Forelimb muscle (tissue), 1 donor: ENCODE measurements around the gene MLF2. TPM values are rescaled to one million over a fixed set of nuclear protein-coding genes. Genes with fewer than 3 reads are reported as not detected.

Experiments
- DNase-seq: peaks from one replicate; pipeline ENCODE4 v3.0.0-alpha.2; 2013; ENCODE audit warnings: low read depth
- polyA plus RNA-seq: library from polyadenylated mRNA; unstranded; fragments of 120-200 nt; gene quantifications from one replicate; pipeline ENCODE4 v1.2.1, GENCODE V29; 2013; ENCODE audit not compliant: insufficient read length

MLF2 gene
- polyA plus RNA-seq, 1 donor: 130 TPM

GRCh38 chr12:6778217-6778573 lies 25.3 kb upstream of the MLF2 start:
- no peak for DNase-seq

DNA sequence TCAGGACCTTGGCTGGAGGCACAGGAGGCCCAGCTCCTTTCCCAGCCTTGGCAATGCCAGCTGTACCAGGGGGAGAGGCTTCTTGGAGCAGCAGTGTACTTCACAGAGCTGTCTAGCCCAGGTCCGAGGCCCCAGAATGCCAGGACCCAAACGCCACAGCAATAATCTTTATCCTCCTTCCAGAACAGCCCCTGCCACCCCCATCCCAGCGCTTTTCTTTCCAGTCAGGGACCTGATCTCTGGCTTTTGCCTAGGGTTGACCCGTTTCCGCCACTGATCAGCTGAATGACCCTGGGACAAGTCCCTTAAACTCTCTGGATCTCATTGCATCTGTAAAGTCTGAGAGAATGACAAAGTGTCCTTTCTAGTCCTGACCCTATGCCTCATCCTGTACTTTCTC lies 24.4 kb upstream of the MLF2 start:
- DNase-seq: no peak

GRCh38 chr12:6775185-6776174 lies 22.5 kb upstream of the MLF2 start:
- DNase-seq: no peak

- DNase-seq: no peak
Measured at GRCh38 chr12:6774499-6775062, 21.6 kb upstream of the MLF2 start.

DNA sequence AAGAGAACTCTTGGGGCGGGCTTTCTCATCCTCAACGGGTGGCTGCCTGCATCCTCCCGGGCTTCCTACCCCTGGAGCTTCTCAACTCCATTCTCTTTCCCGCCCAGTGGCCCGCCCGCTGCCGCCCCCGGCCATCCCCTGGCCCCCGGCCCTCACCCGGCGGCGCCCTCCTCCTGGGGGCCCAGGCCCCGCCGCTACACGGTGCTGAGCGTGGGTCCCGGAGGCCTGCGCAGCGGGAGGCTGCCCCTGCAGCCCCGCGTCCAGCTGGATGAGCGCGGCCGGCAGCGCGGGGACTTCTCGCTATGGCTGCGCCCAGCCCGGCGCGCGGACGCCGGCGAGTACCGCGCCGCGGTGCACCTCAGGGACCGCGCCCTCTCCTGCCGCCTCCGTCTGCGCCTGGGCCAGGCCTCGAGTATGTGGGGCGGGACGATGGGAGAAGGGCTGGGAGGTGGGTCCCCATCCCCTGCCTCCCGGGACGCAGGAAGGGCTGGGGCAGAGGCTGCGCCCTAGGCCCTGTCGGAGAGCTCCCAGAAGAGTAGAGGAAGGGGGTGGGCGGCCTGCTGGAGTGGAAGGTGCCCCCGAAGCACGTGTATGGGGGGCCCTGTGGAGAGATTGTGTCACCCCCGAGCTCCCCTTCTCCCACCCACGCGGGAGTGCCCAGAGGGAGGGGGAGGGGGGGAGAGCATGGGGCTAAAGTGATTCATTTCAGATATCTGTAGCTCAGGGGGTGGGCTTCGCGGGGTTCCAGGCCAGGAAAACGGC lies 20.8 kb upstream of the MLF2 start:
- DNase-seq: no peak

GRCh38 chr12:6772726-6773589 lies 20.0 kb upstream of the MLF2 start:
- no peak for DNase-seq

DNA sequence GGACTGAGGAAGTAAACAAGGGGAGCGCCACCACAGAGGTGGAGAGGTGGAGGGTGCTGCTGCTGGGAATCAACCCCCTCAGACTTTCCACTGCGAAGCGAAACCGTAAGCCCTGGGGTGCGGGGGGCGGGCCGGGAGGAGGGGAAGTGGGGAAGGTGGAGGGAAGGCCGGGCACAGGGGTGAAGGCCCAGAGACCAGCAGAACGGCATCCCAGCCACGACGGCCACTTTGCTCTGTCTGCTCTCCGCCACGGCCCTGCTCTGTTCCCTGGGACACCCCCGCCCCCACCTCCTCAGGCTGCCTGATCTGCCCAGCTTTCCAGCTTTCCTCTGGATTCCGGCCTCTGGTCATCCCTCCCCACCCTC lies 19.4 kb upstream of the MLF2 start, which contains the start of gene LAG3:
LAG3 (plus strand) TSS at position 190 of the 365 bp plus-strand sequence. CDS start 333 bp downstream, outside the sequence.
- no peak for DNase-seq

DNA sequence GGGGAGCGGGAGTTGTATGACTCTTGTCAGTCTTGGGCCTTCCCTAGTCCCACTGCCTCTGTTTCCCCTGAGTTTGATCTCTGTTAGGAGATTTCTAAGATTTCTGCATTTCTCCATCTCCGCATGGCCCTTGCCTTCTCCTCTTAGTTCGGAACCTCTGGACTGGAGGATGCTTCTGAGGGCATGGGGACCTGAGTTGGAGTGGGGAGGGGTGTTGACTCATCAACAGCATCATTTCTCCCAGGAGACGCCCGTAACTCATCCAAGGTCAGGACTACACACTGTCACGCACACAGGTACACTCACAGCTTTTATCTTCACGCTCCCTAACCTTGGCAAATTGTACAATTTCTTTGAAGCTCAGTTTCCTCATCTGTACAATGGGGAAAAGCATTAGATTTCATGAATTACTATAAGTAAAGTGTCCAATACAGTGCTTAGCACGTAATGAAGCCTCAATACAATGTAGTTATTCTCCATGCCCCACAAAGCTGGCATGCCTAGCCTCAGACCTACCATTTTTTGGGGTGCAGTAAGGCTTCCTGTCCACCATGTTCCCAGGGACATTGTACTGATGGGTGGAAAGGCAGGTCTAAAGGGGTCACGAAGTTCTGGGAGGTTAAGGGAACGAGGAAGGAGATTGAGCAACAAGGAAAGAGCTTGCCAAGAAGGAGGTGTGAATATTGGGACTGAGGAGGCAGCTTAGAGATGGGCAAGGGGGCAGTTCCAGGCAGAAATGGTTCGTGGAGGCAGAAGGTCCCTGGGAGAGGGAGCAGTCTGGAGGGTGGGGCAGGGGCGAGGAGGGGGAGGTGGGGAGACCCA lies 18.8 kb upstream of the MLF2 start:
- DNase-seq: no peak

- DNase-seq: no peak
Measured at GRCh38 chr12:6771091-6771495, 18.2 kb upstream of the MLF2 start.

- no peak for DNase-seq
Measured at GRCh38 chr12:6770600-6770999, 17.7 kb upstream of the MLF2 start.

- no peak for DNase-seq
Measured at GRCh38 chr12:6770094-6770493, 17.2 kb upstream of the MLF2 start.

DNA sequence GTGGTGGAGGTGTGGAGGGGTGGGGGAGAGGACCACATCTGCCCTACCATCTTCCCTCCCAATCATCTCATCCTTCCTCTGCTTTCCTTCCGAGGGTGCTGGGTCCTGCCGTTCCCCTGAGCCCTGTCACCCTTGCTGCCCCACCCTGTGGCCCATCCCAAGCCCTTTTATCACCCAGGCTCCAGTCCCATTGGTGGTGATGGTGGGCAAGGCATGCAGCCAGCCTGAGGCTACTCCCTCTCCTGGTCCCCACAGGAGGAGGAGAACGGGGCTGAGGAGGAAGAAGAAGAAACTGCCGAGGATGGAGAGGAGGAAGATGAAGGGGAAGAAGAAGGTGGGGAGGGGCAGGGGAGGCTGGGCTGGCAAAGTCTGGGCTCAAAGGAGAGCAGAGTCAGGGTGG lies 16.7 kb upstream of the MLF2 start:
- no peak for DNase-seq

DNA sequence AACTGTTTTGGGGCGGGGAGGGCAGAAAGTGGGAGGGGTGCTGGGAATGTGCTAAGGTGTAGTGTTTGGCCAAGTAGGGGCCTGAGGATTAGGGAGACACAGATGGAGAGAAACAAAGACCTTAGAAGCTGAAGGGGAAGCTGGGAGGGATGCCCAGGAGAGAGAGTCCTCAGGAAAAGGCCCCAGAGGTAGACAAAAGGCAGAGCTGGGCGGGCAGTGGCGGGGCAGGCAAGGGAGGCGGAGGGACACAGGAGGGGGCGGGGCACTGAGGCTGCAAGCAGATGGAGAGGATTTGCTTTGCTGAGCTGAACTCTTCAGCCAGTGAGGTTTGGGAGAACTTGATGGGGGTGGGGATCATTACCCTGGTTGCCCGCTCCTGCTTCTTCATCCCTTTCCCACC lies 16.0 kb upstream of the MLF2 start:
- DNase-seq: no peak

GRCh38 chr12:6768437-6768914 lies 15.5 kb upstream of the MLF2 start:
- DNase-seq: no peak

- no peak for DNase-seq
Measured at GRCh38 chr12:6767353-6768319, 14.7 kb upstream of the MLF2 start.

GRCh38 chr12:6766651-6767349 lies 13.9 kb upstream of the MLF2 start:
- DNase-seq: peak; percentile 59

DNA sequence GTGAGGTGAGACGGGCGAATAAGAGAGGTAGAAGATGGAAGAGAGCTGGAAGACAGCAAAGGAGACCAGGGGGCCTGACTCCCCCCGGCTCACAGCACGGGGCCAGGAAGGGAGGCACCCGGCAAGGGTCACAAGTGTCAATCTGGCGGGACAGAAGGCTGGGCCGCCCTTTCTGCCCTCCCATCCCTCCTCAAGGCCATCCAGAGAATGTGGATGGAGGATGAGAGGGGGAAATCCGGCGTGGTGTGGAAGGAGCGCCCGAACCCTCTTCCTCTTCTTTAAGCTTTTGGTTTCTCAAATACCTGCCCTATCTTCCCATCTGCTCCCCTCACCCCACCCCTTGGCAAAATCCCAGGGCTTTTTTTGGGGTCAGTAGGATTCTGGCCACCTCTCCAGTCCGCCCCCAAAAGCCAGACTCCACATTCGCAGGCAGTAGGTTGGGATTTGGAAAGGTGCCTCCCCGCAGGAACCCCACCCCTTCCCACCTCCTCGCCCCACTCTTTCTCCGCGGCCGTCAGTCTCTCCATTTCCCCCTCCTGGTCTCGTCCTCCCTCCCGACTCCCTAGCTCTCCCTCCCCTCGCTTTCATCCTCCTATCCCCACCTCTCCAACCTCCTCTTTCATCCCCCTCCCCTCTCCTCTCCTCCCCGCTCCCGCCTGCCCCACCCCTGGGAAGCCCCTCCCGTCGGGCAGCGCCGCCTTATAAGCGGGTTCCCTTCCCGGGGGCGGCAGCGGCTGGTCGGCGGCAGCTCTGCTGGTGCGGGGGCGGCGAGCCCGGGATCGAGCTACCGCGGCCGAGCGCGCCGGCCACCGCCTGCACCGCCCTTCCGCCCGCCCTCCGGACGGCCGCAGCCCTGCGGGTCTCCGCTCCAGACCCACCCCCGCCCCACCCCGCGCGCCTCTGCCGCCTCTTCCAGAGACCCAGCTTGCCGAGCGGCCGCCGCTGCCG lies 13.0 kb upstream of the MLF2 start, which contains the start of gene PTMS:
PTMS (plus strand) TSS at position 730 of the 948 bp plus-strand sequence. CDS start 343 bp downstream, outside the sequence.
- peak; percentile 74 for DNase-seq
